ENCODE data around the gene KDELR1. TPM values are rescaled to one million over a fixed set of nuclear protein-coding genes. Genes with fewer than 3 reads are reported as not detected.

Gene KDELR1
- total and polyA plus RNA-seq, 9 of the 15 experiments (the other 6 are each of a cell fraction or from before 2014, with no cell fraction given), result 6.1 to 165 (median 58.5) TPM

DNA sequence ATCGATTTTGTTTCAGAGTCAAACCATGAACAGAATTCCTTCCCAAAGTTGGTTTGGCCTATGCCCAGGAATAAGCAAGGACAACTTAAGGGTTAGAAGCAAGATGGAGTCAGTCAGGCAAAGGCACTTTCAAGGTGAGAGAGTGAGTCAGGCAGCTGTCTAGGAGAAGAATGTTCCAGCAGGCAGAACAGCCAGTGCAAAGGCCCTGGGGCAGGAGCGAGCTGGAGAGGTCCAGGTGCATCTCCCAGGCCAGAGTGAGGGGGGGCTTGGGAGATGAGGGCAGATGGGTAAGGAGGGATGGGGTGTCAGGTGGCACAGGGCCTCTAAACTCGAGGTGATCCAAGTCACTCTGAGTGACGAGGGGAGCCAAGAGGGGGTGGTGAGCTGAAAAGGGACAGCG, 45.2 kb upstream of the KDELR1 start:
- BruUV-seq (replicated peaks), result no TSS peak

DNA sequence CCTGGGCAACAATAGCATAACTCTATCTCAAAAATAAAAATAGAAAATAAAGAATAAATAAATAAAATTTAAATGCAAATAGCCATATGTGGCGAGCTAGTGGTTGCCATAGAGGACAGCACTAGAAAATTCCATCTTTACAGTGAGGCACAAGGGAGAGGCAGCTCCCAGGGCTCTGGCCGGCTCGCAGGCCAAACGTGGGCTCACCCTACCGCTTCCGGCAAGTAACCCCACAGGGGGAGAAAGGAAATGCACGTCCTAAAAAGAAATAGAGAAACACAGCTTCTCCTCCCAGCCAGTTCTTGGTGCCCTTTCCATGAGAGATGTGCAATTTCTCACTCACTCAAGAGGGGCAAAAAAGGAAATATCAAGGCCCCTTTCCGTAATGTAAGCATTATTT, 42.0 kb upstream of the KDELR1 start:
- H3K4me1 ChIP-seq (replicated peaks in 1 of 2; ENCODE audit: control insufficient read depth in 2 of 2, insufficient read depth in 2 of 2, low read length in 2 of 2), result no peaks in the 10 kb centered on the region
- CTCF ChIA-PET (ENCODE audit: low intra/inter-chr PET ratio), result interaction anchor here (0.5 kb wide), 1 partner anchor 166 kb away, joined by 3 read pairs; no protein-coding TSS in a partner anchor
- no peaks in the 10 kb centered on the region for H3K9me1 ChIP-seq (ENCODE audit: control insufficient read depth, insufficient read depth, low read length)
- H3K79me2 ChIP-seq (ENCODE audit: control insufficient read depth, insufficient read depth, low read length), result no peaks in the 10 kb centered on the region
- no TSS peak for BruUV-seq (replicated peaks)
- no peaks in the 10 kb centered on the region for H4K20me1 ChIP-seq (replicated peaks; ENCODE audit: control insufficient read depth, insufficient read depth, low read length)
- H3K4me2 ChIP-seq (ENCODE audit: insufficient read depth, low read length), result no peak overlapping the region
- intact Hi-C loops (cut with micrococcal nuclease) (no loop called here), in situ Hi-C loops (cut with MboI) (no loop called here)
- FAIRE-seq (no peak), DNase-seq (ENCODE audit: extremely low read depth in 1 of 4, low spot score in 3 of 4) (no peak), ATAC-seq (no peak)
- POLR2A ChIA-PET, result no interaction called here
- no peak overlapping the region for H3K9ac ChIP-seq (ENCODE audit: insufficient read depth in 1 of 2, low read depth in 2 of 2, low read length in 2 of 2)
- no peak overlapping the region for H3K27ac ChIP-seq (ENCODE audit: extremely low read depth, low read depth, low read length)
- H3K9me3 ChIP-seq (replicated peaks; ENCODE audit: control insufficient read depth, insufficient read depth, low read depth, low read length), result no peaks in the 10 kb centered on the region; the same call in 1 of the 2 replicates
- H3K4me3 ChIP-seq, result no peak overlapping the region
- H3K36me3 ChIP-seq (ENCODE audit: control insufficient read depth, insufficient read depth, low read length), result peaks cover 55% of the 10 kb centered on the region; the same call in 2 of the 3 replicates
- TF ChIP-seq CXXC5 (CRISPR knock-in tag; IDR thresholded peaks at IDR 0.05), result no peak
- WGBS (ENCODE audit: insufficient coverage, low coverage, missing lambda C conversion rate), result 88% methylated on average over 8 of the region's 8 CpGs
- H3K27me3 ChIP-seq (ENCODE audit: control insufficient read depth in 2 of 2, insufficient read depth in 2 of 2, low read length in 2 of 2), result no peaks in the 10 kb centered on the region
- no peak overlapping the region for H2AFZ ChIP-seq (ENCODE audit: low read depth, low read length)

More for the DNA sequence above, 45.2 kb upstream of the KDELR1 start:
- Histone ChIP-seq H3K27ac (ENCODE audit: extremely low read depth, low read depth, low read length) (no peak overlapping the region), H4K20me1 (replicated peaks; ENCODE audit: control insufficient read depth, insufficient read depth, low read length) (no peaks in the 10 kb centered on the region), H3K79me2 (ENCODE audit: control insufficient read depth, insufficient read depth, low read length) (no peaks in the 10 kb centered on the region), H3K4me1 (replicated peaks in 1 of 2; ENCODE audit: control insufficient read depth in 2 of 2, insufficient read depth in 2 of 2, low read length in 2 of 2) (peaks cover 0 to under 1% of the 10 kb centered on the region in 2 experiments; a peak in 1 of 5 replicates), H3K4me2 (ENCODE audit: insufficient read depth, low read length) (no peak overlapping the region), H3K27me3 (ENCODE audit: control insufficient read depth in 2 of 2, insufficient read depth in 2 of 2, low read length in 2 of 2) (no peaks in the 10 kb centered on the region), H3K36me3 (ENCODE audit: control insufficient read depth, insufficient read depth, low read length) (peaks cover 38% of the 10 kb centered on the region; the same call in 1 of the 3 replicates), H3K9me3 (replicated peaks; ENCODE audit: control insufficient read depth, insufficient read depth, low read depth, low read length) (no peaks in the 10 kb centered on the region), H3K9ac (ENCODE audit: insufficient read depth in 1 of 2, low read depth in 2 of 2, low read length in 2 of 2) (no peak overlapping the region), H2AFZ (ENCODE audit: low read depth, low read length) (no peak overlapping the region), H3K9me1 (ENCODE audit: control insufficient read depth, insufficient read depth, low read length) (no peaks in the 10 kb centered on the region), H3K4me3 (no peak overlapping the region)
- DNase-seq (ENCODE audit: extremely low read depth in 1 of 4, low spot score in 3 of 4) (peak in 1 of 4 experiments; percentile 16), ATAC-seq (no peak), FAIRE-seq (peak; percentile 6)
- ChIA-PET CTCF (ENCODE audit: low intra/inter-chr PET ratio) (no interaction called here), POLR2A (interaction anchor here (0.5 kb wide), 1 partner anchor 326 kb away, joined by 3 read pairs; no protein-coding TSS in a partner anchor)
- 0 out of 2 replicates have a peak, but pooled peaks have one; percentile 14 for TF ChIP-seq POLR2A (conservative IDR thresholded peaks at IDR 0.05)
- peak; percentile 28 for TF ChIP-seq RBM25 (IDR thresholded peaks at IDR 0.05; ENCODE audit: low read depth, low read length, severe bottlenecking)
- TF ChIP-seq, protein P1, sequence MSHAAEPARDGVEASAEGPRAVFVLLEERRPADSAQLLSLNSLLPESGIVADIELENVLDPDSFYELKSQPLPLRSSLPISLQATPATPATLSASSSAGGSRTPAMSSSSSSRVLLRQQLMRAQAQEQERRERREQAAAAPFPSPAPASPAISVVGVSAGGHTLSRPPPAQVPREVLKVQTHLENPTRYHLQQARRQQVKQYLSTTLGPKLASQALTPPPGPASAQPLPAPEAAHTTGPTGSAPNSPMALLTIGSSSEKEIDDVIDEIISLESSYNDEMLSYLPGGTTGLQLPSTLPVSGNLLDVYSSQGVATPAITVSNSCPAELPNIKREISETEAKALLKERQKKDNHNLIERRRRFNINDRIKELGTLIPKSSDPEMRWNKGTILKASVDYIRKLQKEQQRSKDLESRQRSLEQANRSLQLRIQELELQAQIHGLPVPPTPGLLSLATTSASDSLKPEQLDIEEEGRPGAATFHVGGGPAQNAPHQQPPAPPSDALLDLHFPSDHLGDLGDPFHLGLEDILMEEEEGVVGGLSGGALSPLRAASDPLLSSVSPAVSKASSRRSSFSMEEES (CRISPR knock-in tag; IDR thresholded peaks at IDR 0.05), result no peak
- in situ Hi-C loops (cut with MboI), result no loop called here
- intact Hi-C loops (cut with micrococcal nuclease), result no loop called here
- 79% methylated on average over 5 of the region's 5 CpGs for WGBS (ENCODE audit: insufficient coverage, low coverage, missing lambda C conversion rate)

All from K562 (cell line).